GM18520 (cell line): ENCODE measurements around the gene MSANTD1.

Experiments used
- ATAC-seq: cut with Tn5 transposase; IDR thresholded peaks from one replicate; pipeline ENCODE4 v1.9.1; 2021; ENCODE audit not compliant: unreplicated experiment

MSANTD1 gene

DNA sequence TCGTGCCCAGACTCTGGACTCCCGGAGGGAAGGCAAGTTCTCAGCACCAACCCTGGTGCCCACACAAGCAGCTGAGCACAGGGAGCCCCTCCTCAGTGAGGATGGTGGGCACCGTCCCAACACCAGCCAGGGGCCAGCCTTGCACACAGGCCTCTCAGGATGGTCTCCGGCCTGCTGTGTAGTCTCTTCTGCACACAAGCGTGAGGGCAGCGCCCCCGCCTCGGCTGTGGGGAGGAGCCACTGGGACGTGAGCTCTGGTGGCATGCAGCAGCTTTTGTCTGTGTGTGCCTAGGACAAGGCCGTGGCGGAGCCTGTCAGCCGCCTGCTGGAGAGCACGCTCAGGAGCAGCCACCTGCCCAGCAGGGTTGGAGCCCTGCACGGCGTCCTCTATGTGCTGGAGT lies 16.1 kb upstream of the MSANTD1 start:
- no peak for ATAC-seq

DNA sequence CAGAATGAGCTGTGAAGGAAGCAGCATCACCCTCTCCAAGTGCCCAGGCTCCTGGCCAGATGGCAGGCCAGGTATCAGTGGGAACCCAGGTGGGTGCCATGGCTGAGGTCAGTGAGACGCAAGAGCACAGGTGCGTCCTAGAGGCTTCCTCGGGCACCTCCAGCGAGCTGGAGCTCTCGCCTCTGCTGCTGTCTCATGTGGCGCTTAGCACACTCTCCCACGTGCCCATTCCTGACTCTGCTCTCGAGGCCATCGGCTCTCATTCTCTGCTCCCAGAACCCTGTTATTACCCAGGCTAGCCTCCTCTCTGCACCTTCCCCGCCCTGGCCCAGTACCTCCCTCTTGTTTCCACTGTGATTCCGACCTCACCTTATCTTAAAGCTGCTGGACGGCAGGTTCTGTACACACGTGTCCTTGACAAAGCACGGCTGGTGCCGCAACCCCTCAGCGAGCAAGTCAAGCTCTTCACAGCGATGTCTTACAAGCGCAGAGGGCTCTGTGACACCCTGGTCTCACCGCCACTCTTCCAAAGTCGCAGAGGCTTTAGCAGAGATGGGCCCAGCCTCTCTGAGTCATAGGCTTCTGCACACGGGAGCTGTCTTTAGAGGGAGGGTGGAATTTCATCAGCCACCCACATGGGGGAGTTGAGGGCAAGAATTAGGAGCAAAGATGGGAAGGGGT lies 15.4 kb upstream of the MSANTD1 start:
- ATAC-seq, result no peak

- no peak for ATAC-seq
Observed at GRCh38 chr4:3234171-3235029, 14.6 kb upstream of the MSANTD1 start.

DNA sequence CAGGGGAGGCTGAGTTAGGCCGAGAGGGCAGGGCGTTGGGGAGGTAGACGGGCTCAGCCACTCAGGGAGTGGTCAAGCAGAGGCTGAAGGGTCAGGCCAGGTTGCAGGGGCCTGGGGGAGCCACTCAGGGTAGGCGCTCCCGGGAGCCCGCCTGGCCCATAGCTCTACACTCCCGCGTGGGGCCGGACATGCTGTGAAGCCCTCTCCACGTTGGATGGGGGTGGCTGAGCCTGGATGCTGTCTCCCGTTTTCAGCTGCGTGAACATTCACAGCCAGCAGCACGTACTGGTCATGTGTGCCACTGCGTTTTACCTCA lies 14.0 kb upstream of the MSANTD1 start:
- no peak for ATAC-seq

GRCh38 chr4:3235581-3235980 lies 13.4 kb upstream of the MSANTD1 start:
- ATAC-seq, result no peak

- ATAC-seq, result no peak
Observed at GRCh38 chr4:3236326-3236878, 12.6 kb upstream of the MSANTD1 start.

GRCh38 chr4:3237266-3237665 lies 11.7 kb upstream of the MSANTD1 start:
- ATAC-seq, result no peak

- ATAC-seq, result no peak
Observed at GRCh38 chr4:3237712-3238560, 11.0 kb upstream of the MSANTD1 start.

- no peak for ATAC-seq
Observed at GRCh38 chr4:3238721-3239120, 10.2 kb upstream of the MSANTD1 start.

- ATAC-seq, result no peak
Observed at GRCh38 chr4:3239303-3239702, 9.7 kb upstream of the MSANTD1 start.

DNA sequence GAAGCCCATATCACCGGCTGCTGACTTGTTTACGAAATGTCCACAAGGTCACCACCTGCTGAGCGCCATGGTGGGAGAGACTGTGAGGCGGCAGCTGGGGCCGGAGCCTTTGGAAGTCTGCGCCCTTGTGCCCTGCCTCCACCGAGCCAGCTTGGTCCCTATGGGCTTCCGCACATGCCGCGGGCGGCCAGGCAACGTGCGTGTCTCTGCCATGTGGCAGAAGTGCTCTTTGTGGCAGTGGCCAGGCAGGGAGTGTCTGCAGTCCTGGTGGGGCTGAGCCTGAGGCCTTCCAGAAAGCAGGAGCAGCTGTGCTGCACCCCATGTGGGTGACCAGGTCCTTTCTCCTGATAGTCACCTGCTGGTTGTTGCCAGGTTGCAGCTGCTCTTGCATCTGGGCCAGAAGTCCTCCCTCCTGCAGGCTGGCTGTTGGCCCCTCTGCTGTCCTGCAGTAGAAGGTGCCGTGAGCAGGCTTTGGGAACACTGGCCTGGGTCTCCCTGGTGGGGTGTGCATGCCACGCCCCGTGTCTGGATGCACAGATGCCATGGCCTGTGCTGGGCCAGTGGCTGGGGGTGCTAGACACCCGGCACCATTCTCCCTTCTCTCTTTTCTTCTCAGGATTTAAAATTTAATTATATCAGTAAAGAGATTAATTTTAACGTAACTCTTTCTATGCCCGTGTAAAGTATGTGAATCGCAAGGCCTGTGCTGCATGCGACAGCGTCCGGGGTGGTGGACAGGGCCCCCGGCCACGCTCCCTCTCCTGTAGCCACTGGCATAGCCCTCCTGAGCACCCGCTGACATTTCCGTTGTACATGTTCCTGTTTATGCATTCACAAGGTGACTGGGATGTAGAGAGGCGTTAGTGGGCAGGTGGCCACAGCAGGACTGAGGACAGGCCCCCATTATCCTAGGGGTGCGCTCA lies 8.7 kb upstream of the MSANTD1 start:
- ATAC-seq, result no peak

GRCh38 chr4:3240936-3241522 lies 7.9 kb upstream of the MSANTD1 start:
- no peak for ATAC-seq

DNA sequence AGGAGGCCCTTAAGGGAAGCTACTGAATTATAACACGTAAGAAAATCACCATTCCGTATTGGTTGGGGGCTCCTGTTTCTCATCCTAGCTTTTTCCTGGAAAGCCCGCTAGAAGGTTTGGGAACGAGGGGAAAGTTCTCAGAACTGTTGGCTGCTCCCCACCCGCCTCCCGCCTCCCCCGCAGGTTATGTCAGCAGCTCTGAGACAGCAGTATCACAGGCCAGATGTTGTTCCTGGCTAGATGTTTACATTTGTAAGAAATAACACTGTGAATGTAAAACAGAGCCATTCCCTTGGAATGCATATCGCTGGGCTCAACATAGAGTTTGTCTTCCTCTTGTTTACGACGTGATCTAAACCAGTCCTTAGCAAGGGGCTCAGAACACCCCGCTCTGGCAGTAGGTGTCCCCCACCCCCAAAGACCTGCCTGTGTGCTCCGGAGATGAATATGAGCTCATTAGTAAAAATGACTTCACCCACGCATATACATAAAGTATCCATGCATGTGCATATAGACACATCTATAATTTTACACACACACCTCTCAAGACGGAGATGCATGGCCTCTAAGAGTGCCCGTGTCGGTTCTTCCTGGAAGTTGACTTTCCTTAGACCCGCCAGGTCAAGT lies 6.9 kb upstream of the MSANTD1 start:
- no peak for ATAC-seq

DNA sequence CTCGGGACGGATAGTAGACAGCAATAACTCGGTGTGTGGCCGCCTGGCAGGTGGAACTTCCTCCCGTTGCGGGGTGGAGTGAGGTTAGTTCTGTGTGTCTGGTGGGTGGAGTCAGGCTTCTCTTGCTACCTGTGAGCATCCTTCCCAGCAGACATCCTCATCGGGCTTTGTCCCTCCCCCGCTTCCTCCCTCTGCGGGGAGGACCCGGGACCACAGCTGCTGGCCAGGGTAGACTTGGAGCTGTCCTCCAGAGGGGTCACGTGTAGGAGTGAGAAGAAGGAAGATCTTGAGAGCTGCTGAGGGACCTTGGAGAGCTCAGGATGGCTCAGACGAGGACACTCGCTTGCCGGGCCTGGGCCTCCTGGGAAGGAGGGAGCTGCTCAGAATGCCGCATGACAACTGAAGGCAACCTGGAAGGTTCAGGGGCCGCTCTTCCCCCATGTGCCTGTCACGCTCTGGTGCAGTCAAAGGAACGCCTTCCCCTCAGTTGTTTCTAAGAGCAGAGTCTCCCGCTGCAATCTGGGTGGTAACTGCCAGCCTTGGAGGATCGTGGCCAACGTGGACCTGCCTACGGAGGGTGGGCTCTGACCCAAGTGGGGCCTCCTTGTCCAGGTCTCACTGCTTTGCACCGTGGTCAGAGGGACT lies 5.7 kb upstream of the MSANTD1 start:
- no peak for ATAC-seq

GRCh38 chr4:3244002-3244401 lies 5.0 kb upstream of the MSANTD1 start:
- ATAC-seq, result no peak

DNA sequence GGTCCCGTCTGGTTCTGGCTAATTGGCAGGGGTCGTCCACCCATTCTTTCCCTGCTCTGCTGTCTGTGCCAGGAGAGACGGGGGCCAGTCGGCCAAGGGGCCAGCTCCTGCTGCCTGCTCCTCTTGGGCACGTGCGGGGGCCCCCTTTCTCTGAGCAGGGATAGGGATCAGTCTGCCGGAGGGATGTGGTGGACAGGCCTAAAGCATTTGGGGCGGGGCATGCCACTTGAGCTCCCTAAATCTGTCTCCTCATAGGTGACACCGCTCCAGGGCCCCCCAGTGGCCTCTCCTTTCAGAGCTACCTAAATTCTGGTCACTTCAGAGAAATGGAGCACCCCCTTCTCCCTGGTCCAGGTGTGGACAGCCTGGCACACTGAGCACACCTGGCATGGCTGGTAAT lies 4.2 kb upstream of the MSANTD1 start:
- ATAC-seq, result no peak

DNA sequence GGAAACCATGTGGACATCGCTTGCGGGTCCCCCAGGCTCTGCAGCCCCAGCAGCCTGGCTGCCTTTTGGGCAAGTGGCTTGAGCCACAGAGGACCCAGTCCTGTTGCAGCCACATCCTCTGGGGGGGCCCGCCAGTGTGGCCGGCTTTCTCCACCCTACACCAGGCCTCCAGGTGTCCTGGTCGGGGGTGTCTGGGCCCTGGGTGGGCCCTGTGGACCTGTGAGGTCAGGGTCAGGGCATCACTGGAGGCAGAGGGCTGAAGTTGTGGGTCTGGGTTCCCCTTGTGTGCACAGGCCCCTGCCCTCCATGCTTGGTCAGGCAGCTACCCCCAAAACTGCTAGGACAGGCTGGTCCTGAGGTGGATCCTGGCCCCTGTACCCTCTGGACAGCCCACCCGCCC lies 3.3 kb upstream of the MSANTD1 start:
- ATAC-seq, result no peak

- no peak for ATAC-seq
Observed at GRCh38 chr4:3246458-3247398, 2.2 kb upstream of the MSANTD1 start.
